ENCODE data around the gene SEMA4C.
A peak's percentile ranks its signal among the peaks of the same experiment; 100 is the strongest.

SEMA4C gene

DNA sequence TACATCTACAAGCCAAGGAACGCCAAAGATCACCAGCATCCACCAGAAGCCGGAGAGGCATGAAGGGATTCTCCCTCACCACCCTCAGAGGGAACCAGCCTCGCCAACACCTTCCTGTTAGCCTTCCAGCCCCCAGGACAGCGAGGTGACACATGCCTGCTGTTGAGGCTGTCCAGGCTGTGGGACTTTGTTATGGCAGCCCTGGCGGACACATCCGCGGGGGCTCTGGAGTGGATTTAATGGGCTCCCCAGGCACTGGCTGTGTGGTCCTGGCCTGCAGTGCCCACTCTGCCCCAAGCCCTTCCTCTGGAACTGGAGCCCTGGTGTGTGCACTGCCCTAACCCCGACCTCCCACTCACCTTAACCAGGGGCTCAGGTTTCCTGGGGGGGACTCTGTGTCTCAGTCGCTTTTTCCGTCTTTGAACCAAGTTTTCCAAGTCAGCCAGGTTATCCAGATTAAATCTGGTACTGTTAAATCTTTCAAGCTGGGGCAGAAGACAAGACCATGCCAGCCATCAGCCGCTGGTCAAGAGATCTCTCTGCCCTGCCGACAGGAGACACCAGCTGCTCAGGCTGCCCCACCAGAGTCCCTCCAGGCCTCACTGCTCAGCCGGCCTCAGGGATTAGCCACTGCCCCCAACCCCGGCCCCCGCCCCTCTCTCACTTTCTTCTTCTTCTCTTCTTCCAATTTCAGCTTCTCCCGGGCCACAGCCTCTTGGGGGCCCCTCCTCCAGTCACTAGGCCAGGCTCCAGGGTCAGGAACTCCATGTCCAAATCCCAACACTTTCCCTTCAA, 28.0 kb downstream of the SEMA4C start:
- DNase-seq = no peak

DNA sequence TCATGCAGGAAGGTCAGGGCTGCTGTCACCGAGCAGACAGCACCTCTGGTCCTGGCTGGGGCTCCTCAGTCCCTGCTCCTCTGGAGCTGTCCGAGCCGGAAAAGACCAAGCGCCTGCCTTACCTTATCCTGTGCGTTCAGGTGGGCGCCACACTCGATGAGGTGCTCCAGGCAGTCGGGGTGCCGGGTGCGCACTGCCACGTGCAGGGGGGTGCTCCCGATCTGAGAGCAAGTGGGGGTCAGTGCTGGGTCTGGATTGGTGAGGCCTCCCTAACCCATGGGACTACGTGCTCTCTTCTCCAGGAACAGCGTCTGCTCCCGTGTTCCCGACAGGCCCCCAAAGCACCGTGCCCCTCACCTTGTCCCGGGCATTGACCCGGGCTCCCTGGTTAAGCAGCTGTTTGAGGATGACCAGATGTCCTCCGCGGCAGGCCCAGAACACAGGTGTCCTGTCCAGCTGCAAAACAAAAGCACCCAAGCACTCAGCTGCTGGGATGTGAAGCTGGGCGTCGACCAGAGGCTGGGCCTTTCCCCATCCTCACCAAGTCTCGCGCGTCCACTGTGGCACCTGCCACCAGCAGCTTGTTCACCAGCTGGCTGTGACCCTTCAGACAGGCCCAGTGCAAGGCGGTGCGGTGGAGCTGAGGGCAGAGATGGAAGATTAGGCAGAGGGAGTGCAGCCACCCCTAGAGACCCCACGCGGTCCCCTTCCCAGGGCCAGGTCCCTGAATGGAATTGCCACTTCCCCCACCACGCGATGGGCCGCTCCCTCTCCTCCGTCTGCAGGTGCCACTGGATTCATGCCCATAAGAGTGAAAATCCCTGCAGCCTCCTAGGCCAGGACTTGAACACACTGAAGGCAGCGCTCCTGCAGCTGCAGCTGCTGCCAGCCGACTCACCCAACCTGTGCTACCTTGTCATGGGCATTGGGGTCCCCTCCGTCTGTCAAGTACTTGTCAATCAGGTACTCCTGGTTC, 29.7 kb downstream of the SEMA4C start:
- no peak for DNase-seq

DNA sequence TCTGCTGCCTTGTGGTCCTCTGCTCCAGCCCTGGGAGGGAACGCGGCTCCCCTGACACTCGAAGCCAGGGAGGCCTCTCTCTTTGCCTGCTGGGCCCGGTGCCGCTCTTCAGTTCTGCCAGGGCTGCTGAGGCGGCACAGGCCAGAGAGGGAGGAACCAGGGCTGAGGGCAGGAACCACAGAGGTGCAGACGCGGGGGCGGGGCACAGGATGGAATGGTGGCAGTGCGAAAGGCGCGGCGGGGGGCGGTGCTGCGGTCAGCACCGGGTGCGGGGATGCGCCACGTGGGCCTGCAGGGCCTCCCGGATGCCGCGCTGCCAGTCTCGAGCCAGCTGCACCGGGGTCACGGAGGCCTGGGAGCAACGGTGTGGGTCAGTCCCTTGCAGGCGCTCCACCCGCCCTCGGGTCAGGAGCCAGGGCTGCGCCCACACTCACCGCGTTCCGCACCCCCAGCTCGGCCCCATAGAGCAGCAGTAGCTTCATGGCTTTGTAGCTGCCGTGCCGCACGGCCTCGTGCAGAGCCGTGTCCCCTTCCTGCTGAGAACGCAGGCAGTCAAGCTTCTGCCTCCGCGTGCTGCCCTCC, 30.5 kb downstream of the SEMA4C start:
- peak; percentile 65 for DNase-seq

DNA sequence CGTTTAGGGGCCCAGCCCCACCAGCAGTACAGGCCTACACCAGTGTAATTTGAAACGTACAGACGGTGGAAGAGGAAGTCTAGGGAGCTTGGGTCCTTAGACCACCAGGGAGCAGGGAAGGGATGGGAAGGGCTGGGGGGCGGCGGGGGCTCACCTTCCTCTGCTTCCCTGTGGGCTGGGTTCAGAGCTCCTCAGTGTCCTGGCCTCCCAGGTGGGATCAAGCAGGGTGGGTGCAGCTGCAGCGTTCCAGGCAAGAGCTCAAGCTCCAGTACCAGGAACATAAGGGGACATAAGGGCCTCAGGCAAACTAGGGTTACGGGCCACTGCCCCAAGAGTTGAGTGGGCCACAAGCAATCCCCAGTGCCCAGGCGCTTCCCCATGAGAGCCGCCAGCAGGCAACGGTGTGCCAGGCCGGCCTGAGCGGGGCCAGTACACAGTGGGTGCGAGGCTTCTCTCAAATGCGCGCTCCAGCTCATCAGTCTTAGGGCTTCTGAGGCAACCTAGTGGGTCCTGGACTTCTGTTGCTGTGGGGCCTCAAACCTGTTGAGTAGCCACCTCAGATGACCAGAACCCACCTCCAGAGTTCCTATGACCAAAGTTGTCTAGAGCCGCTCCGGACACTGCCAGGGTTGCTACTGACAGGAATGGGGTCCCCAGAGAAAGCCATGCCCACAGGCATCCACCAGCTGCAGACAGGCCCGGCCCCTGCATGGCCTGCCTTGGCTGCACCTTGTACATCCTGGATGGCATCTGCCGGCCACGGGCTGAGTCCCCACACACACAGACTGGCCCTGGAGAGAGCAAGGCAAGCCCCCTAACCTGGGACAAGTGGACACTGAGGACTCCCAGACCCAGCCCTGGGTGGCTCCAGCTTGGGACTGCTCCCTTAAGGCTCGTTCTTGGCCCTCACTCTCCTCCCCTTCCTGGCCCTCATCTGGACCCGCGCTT, 31.3 kb downstream of the SEMA4C start:
- DNase-seq = no peak

DNA sequence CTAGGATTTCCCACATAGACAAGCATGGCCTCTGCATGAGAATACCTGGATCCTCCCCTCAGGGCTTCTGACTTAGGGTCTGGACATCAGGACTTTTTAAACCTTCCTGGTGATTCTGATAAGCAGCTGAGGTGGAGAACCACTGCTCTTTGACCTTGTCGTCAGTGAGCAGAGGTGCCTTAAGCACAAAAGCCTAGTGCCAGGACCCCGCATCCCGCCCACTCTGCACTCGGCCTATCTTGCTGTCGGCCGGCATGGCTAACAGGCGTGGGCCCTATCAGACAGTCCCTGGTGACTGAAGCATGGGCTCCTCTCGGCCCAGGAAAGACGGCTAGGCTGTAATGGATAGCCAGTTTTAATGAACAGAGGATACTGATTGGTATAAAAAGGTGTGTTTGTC, 32.3 kb downstream of the SEMA4C start:
- no peak for DNase-seq

DNA sequence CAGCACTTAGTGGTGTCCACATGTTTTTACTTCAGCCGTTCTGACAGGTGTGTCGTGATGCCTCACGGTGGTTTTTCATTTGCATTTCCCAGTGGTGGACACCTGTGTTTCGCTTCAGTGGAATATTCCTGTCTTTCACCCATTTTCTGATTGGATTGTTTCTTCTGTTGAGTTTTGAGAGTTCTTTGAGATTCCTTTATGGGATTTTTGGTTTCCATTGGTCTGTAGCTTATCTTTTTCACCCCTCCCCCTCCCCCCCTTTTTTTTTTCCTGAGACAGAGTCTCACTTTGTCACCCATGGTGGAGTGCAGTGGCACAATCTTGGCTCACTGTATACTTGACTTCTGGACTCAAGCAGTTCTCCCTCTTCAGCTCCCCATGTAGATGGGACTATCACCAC, 34.0 kb downstream of the SEMA4C start:
- no peak for DNase-seq

DNA sequence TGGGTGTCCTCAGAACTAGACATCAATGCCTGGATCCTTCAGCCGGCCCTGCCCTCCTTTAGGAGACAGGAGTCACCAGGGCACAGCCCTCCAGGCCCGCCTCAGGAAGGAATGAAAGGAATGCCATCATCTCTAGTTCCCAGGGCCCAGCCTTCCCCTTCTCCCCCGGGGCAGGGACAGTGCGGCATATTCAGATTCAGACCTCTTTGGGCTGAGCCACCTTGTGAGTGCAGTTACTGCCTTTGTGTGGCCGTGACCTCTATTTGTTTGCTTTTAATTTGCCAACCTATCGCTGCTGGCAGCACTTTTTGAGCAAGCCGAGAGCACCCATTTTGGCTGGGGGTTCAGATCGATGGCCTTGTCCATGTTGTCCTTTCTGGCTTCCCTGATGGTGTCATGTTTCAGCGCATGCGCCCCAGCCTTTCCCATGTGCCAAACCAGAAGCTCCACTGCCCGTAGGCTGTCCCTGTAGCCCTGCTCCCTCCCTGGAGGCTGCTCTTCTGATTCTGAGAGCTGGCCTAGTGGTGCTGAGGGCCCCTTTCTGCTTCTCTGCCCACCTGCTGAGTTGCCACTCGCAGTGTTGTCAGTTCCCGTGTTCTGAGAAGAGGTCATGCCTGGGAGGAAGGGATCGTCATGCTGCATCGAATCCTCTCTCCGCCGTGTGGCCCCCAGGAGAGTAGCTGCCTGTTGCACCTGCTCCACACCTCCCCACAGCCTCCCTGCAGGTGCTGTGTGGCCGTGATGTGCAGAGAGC, 36.9 kb downstream of the SEMA4C start:
- no peak for DNase-seq

DNA sequence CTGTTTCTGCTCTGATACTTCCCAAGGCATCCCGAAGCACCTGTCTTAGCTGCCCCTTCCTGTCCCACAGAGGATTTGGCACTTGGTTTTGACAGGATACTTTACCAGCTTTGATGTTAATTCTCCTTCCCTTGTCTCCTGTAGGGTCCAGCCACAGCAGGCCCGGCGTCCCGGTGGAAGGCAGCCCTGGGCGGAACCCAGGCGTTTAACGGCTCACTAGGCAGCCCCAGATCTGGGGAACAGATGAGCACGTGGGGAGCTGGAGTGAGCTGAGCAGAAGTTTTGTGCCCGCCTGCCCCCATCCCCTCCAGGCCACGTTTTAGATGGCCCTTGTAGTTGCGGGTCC, 37.5 kb downstream of the SEMA4C start:
- DNase-seq = no peak

DNA sequence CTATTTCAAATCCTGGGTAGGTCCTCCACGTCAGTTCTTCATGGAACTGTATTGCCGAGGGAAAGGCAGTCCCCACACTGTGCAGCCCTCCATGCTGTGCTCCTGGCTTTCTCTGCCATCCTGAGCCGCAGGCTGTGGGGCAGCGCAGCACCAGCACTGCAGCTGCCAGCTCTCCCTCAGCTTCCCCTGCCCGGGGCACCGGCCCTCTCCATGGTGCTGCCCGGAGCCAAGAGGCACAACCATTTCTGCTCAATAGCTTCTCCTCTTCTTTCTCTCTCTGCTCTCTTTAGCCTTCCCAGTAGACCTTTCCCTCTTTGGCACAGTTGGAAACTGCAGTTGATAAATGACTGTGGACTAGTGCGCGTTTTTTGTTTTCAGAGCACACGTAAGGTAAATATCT, 38.2 kb downstream of the SEMA4C start:
- DNase-seq = no peak

DNA sequence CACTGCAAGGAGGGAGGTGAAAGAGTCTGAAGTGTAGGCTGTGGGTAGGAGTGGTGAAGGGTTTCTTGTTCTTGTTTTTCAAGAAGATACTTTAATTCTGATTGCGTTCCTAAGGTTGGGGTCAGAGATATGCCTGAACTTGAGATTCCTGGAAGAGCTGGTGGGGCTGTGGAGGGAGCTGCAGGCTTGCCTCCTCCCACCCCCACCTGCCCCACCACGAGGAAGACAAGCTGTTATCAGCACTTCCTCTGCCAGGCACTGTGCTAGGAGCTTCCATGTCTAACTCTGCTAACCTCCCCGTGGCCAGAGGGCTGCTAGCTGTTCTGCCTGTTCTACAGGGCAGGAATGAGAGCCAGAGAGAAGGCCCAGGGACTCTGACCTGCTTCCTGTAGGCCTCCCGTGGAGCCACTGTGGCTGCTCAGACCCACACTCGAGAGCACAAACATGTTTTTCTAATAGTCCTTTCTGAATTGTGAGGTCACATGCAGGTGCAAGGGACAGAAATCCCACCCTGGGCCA, 39.8 kb downstream of the SEMA4C start:
- DNase-seq = no peak

DNA sequence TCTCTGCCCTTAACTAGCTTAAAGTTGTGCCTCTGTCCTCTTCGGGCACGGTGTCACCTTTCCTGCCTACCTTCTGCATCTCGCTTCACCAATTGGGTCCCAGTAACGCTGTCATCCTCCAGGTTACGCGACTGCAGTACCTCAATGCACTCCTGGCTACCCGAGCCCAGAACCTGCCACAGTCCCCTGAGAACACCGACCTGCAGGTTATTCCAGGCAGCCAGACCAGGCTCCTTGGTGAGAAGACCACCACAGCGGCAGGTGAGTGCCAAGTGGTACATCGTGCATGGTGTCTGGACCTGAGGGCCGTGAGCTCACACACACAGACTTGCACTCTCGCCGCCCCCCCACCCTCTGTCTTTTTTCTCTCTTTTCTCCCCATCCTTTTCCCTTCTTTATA, 41.0 kb downstream of the SEMA4C start:
- DNase-seq = no peak

DNA sequence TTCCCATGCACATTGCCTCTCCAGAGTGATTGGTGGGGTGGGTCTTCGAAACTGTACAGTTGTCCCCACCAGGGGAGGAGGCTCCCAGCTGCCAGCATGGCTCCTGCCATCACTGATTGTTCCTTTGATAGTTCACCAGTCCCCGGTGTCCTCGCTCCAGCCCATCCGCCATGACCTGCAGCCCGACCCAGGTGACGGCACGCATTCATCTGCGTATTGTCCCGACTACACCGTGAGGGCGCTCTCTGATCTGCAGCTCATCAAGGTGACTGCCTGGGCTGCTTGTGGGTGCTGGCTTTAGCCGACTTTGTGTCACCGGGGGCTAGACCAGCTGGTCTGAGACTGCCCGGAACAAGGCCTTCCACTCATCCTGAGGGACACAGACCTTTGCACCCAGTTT, 41.4 kb downstream of the SEMA4C start:
- DNase-seq = no peak

DNA sequence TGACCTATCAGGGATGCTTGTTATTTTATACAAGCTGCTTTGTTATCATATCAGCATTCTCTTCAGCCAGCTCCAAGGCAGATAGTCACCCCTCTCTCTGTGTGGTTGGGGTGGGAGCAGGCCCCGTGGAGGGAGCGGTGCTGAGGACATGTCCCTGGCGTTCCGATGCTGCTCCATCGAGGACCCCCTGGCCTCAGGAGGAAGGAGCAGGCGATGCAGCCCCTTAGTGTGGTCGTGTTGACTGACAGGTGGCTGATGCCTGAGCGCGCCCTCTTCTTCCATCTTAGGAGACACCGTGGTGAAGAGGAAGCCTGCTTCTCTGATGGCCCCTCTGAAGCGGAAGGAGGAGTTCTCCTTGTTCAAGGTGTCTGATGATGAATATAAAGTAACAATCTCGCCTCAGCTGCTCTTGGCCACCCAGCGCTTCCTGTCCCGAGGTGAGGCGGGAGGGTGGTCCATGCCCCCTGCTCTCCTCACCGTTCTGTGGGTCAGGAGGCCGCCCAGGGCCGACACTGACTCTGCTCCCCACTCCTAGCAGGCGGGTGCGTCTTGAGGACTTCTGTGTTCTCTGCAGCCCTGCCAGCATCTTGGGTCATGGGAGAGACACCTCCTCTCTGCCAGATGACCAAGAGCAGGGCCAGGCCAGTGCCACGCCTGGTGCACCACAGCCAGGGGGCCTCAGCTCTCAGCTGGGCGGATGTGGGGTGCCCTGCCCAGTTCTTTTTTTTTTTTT, 43.2 kb downstream of the SEMA4C start:
- no peak for DNase-seq

DNA sequence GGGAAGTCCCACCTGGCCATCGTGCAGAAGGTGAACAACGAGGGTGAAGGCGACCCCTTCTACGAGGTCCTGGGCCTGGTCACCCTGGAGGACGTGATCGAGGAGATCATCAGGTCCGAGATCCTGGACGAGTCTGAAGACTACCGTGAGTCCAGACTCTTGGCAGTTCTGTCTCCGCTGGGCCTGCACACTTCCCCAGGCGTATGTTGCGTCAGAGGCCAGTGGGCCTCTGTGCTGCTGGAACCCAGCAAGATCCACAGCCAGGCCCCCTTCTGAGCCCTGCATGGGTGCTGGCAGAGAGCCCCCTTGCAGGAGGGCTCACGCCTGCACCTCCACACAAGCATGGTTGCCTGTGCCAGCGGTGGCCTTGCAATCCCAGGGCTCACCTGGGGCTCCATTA, 44.8 kb downstream of the SEMA4C start:
- no peak for DNase-seq

DNA sequence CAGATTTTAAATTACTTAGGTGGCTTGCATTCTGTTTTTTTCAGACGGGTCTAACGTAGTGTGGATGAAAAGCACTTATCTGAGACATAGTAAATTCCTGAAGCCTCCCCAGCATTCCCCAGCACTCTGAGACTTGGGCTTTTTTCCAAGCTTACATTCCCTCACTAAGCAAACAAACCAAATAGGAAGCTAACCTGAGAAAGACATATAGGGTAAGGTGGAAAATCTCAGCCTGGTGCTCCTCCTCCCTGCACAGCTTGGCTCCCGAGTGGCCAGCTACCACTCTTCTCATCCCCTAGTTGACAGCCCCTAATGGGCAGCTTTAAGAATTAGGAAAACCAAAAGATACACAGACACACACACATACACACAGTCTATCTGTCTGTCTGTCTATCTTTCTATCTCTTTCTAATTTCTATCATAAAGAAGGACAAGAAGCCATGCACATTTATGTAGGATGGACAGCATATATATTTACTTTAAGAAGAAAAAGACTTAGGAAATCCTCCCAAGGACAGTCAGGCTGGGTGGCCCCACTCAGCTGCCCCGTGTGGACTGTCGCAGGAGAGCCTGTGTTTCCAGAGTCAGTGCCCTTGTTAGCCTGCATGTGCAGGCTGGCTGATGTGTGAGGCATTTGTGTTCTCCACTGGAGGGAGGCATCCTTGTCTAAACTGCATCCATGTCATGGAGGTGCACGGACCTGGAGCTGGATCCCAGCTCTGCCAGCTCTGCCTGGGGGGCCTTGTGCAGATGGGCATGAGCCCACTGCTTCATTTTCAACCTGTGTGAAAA, 45.6 kb downstream of the SEMA4C start:
- no peak for DNase-seq

DNA sequence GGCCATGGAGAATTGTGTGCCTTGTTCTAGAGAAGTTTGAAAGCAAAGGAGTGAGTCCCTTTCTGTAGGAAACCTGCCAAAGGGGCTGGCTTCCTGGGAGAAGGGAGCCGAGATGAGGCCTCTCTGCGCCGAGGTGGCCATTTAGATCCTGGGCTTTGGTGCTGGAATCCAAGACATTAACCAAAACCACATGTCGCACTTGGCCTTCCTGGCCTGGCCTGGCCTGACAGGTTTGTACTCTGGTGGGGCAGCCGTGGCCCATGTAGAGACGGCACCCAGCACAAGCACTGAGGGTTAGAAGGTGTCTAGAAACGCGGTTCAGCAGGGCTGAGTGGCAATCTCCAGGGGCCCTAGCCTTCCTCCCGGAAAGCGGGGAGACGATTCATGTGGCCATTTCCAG, 46.7 kb downstream of the SEMA4C start:
- no peak for DNase-seq

DNA sequence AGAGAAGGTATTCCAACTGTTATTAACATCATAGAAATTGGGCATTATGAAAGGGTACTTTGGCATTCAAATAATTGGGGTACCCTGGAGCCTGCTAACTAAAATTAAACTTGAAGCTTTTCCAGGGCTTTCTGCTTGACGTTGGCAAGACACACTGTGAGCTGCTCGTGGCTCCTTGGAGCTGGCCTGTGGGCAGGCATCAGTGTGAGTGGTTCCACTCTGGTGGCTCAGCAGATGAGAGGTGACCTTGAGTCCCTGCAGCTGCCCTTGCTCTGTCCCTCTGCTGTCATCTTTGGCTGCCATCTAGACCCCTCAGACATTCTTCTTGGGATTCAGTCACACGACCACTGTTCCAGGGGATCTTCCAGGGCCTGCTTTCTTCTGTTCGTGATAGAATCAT, 47.1 kb downstream of the SEMA4C start:
- no peak for DNase-seq

DNA sequence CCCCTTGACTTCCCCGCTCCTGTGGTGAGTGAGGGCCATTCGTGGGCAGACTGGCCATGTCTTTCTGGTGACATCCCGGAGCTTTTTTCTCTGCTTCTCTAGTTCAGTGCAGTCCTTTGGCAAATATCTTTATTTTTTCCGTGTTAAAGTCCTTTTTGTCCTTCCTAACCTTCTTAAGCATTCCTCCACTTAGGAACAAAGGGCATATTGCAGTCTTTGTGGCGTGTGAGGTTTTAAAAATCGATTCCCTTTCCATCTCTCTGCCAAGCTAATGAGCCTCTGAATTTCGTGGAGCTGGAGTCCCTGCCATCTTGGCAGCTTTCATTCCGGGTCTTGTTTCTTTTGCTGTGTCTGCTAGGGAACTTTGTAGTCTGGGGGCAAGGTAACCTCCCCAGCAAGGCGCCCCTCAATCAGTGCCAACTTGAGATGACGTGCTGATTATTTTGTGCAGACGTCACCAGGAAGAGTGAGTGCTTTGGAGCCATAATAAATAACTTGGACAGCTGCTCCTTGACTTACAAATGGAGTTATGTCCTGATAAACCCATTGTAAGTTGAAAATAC, 48.7 kb downstream of the SEMA4C start:
- DNase-seq = no peak

DNA sequence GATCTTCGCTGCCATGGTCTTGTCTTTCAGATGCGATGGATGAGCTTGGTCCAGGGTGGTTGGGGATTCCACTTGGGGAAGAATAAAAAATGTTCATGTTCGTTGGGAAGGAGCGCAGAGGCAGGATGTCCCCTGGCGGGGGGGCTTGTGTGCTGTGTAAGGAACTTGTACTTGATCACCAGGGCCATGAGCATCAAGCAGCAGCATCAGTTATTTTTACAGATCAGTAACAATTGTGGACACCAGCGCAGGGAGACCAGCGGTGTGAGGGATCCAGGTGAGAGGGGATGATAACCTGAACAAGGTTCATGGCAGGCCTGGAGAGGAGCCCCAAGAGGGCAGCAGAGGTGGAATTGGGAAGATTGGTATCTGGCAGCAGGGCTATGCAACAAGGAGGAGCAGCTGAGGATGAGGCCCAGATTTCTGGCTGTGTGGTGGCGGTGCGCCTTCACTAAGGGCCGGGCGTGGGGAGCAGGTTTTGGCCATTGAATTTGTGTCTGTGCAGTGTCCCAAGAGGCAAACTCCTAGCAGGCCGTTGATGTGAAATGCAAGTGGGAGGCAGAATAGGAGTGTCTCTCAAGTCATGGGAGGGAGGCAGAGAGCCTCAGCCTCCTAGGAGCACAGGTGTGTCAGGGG, 49.9 kb downstream of the SEMA4C start:
- no peak for DNase-seq

All from effector CD4-positive, alpha-beta T cell (primary cell).